ENCODE data around the gene GPR146.

- TF ChIP-seq POLR2A (IDR thresholded peaks at IDR 0.05) (no peak), CTCF (IDR thresholded peaks at IDR 0.05) (no peak)
Observed at GRCh38 chr7:1093502-1093843, 49.1 kb downstream of the GPR146 start.
